ENCODE measurements around the gene HDAC9. TPM values are rescaled to one million over a fixed set of nuclear protein-coding genes. Genes with fewer than 3 reads are reported as not detected.
A peak's percentile ranks its signal among the peaks of the same experiment; 100 is the strongest.

The HDAC9 gene
- polyA plus RNA-seq, 1 of the 3 experiments (the other 2 are of a cell fraction), result 11.6 TPM

DNA sequence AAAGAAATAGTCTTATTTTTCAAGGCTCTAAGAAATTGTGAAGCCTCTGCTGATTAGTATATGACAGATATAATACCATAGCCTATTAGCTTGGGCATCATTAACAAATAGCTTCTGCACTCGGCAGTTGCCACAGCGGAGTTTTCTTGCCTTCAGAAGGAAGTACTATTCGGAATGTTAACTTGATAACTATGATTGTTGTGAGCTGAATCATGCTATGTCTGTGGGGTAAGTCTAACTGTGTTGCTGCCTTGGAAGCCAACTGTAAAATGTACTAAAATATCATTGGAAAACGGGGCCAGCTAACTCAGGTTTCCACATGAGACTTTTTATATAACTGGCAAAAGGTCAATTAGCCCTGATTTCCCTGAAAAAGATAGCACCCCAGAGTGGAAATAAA, 528.7 kb downstream of the HDAC9 start (continued):
- TF ChIP-seq GABPA (IDR thresholded peaks at IDR 0.05; ENCODE audit: low read depth) (0 out of 2 replicates have a peak, but pooled peaks have one; percentile 12), TAF1 (IDR thresholded peaks at IDR 0.05; ENCODE audit: borderline replicate concordance, low read depth, low read length) (no peak), CHD2 (IDR thresholded peaks at IDR 0.05; ENCODE audit: low read length, partially characterized antibody) (no peak), RAD21 (IDR thresholded peaks at IDR 0.05; ENCODE audit: low read length) (no peak), FOXM1 (IDR thresholded peaks at IDR 0.05; ENCODE audit: low read depth) (peak; percentile 30; the same call in 1 of the 2 replicates), USF2 (IDR thresholded peaks at IDR 0.05; ENCODE audit: borderline replicate concordance, low read depth, low read length) (no peak), GATA2 (CRISPR knock-in tag; IDR thresholded peaks at IDR 0.05) (no peak), RXRA (IDR thresholded peaks at IDR 0.05; ENCODE audit: borderline replicate concordance, low read depth) (no peak; the same call in 1 of the 2 replicates), USF1 (IDR thresholded peaks at IDR 0.05; ENCODE audit: borderline replicate concordance, low read depth) (no peak), SIN3A (IDR thresholded peaks at IDR 0.05; ENCODE audit: borderline replicate concordance, low read depth, low read length) (no peak), FOSL2 (IDR thresholded peaks at IDR 0.05; ENCODE audit: borderline replicate concordance, low read depth) (peak; percentile 89), MXI1 (IDR thresholded peaks at IDR 0.05; ENCODE audit: low read depth, low read length) (no peak), NRF1 (IDR thresholded peaks at IDR 0.05; ENCODE audit: low read depth, low read length) (no peak)
- TF ChIP-seq, protein P1, sequence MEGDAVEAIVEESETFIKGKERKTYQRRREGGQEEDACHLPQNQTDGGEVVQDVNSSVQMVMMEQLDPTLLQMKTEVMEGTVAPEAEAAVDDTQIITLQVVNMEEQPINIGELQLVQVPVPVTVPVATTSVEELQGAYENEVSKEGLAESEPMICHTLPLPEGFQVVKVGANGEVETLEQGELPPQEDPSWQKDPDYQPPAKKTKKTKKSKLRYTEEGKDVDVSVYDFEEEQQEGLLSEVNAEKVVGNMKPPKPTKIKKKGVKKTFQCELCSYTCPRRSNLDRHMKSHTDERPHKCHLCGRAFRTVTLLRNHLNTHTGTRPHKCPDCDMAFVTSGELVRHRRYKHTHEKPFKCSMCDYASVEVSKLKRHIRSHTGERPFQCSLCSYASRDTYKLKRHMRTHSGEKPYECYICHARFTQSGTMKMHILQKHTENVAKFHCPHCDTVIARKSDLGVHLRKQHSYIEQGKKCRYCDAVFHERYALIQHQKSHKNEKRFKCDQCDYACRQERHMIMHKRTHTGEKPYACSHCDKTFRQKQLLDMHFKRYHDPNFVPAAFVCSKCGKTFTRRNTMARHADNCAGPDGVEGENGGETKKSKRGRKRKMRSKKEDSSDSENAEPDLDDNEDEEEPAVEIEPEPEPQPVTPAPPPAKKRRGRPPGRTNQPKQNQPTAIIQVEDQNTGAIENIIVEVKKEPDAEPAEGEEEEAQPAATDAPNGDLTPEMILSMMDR (IDR thresholded peaks at IDR 0.05), result no peak

DNA sequence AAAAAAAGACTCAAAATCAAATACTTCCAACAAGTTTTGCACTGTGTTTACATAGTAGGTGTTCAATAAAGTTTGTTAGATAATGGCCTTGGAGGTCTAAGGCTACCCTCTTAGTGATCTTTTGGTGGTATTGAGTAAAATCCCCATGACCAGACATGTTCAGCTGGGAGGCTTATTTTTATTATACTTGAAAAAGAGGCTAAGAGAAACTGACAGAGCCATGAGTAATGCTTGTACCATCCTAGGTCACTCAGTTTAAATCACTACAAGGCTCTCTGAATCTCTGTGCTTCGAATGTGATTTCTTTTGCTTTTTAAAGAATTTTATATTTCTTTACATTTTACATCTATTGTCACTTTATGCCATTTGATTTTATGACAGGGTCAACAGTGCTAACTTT, 531.3 kb downstream of the HDAC9 start:
- Histone ChIP-seq H3K9me3 (no peaks in the 10 kb centered on the region), H3F3A (replicated peaks; ENCODE audit: insufficient read depth) (peaks cover 35% of the 10 kb centered on the region), H4K20me1 (ENCODE audit: insufficient read depth) (no peaks in the 10 kb centered on the region), H3K9me2 (no peaks in the 10 kb centered on the region), H3K79me2 (ENCODE audit: insufficient read depth) (peaks cover 53% of the 10 kb centered on the region), H2AFZ (ENCODE audit: low read depth) (no peak overlapping the region), H3K36me3 (replicated peaks in 1 of 2; ENCODE audit: control insufficient read depth in 1 of 2, insufficient read depth in 2 of 2, low read length in 1 of 2) (peaks cover 10 to 49% of the 10 kb centered on the region in 2 experiments), H3K27me3 (ENCODE audit: insufficient read depth) (no peaks in the 10 kb centered on the region), H3K4me3 (ENCODE audit: low read depth in 2 of 2, low read length in 1 of 2) (no peak overlapping the region), H3K9ac (no peak overlapping the region), H3K4me2 (0 out of 2 replicates have a peak overlapping the region, but pooled peaks have one; percentile 1), H3K27ac (ENCODE audit: low read depth in 2 of 2, low read length in 1 of 2) (peak overlapping the region; percentile 59 to 61), H3K4me1 (ENCODE audit: control insufficient read depth in 1 of 2, insufficient read depth in 2 of 2, low read depth in 1 of 2, low read length in 1 of 2) (peaks cover 13 to 31% of the 10 kb centered on the region in 2 experiments; a peak in 3 of 4 replicates)
- DNase-seq, result no peak
- ChIA-PET POLR2A (no interaction called here), CTCF (no interaction called here)
- WGBS (ENCODE audit: low lambda C conversion rate), result 38% methylated on average over 1 of the region's 1 CpG
- TF ChIP-seq, protein P1 (IDR thresholded peaks at IDR 0.05), result no peak
- TF ChIP-seq USF1 (IDR thresholded peaks at IDR 0.05; ENCODE audit: borderline replicate concordance, low read depth), result no peak
- TF ChIP-seq FOXM1 (IDR thresholded peaks at IDR 0.05; ENCODE audit: low read depth), result no peak
- no peak for TF ChIP-seq IRF3 (IDR thresholded peaks at IDR 0.05; ENCODE audit: low read depth, low read length)
- TF ChIP-seq FOXJ3 (CRISPR knock-in tag; IDR thresholded peaks at IDR 0.05), result no peak
- peak in 1 of 2 experiments; percentile 34; a peak in 1 of 4 replicates for TF ChIP-seq EP300 (IDR thresholded peaks at IDR 0.05; ENCODE audit: borderline replicate concordance in 1 of 2, low read depth in 1 of 2, low read length in 1 of 2)
- no peak for TF ChIP-seq ELF1 (IDR thresholded peaks at IDR 0.05)
- no peak for TF ChIP-seq RCOR1 (IDR thresholded peaks at IDR 0.05; ENCODE audit: low read length)
- TF ChIP-seq NRF1 (IDR thresholded peaks at IDR 0.05; ENCODE audit: low read depth, low read length), result no peak
- TF ChIP-seq USF2 (IDR thresholded peaks at IDR 0.05; ENCODE audit: borderline replicate concordance, low read depth, low read length), result no peak
- TF ChIP-seq, protein P2, sequence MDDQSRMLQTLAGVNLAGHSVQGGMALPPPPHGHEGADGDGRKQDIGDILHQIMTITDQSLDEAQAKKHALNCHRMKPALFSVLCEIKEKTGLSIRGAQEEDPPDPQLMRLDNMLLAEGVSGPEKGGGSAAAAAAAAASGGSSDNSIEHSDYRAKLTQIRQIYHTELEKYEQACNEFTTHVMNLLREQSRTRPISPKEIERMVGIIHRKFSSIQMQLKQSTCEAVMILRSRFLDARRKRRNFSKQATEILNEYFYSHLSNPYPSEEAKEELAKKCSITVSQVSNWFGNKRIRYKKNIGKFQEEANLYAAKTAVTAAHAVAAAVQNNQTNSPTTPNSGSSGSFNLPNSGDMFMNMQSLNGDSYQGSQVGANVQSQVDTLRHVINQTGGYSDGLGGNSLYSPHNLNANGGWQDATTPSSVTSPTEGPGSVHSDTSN (IDR thresholded peaks at IDR 0.05), result peak; percentile 91
- TF ChIP-seq SIN3A (IDR thresholded peaks at IDR 0.05; ENCODE audit: borderline replicate concordance, low read depth, low read length), result no peak

Measured in SK-N-SH (cell line).